GM19023 (cell line): ENCODE data around the gene GPR119.
"Not testable (repeated sequence)": the region's sequence is repeated elsewhere in the genome, so short reads cannot be mapped to it uniquely, and the experiment has no call there.

Experiments
- ATAC-seq: cut with Tn5 transposase; IDR thresholded peaks from one replicate; pipeline ENCODE4 v1.9.1; 2021; ENCODE audit warnings: mild to moderate bottlenecking, moderate library complexity; ENCODE audit not compliant: unreplicated experiment

The GPR119 gene

GRCh38 chrX:130385520-130385919 lies at the start of gene GPR119:
Gene GPR119 (minus strand): TSS chrX:130385674. CDS start chrX:130385447, 227 bp downstream.
- ATAC-seq, result no peak

- not testable (repeated sequence) for ATAC-seq
Observed at GRCh38 chrX:130429236-130429635, 43.8 kb upstream of the GPR119 start.

DNA sequence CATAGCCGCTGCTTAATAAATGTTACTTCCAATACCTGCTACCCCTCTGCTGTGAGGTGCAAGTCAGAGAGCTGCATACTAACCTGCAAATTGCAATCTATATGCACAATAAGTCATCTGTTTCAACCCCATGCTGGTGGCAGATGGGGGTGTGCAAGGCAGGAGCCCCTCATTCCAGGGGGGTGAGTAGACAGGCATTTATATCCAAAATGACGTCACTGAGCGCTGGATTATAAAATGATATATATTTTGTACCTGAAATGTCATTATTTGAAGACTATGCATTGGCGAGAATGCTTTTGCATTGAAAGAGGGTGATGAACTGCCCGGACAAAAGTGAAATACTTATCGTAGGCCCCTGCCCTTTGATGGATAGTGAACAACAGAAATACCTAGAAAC lies 41.1 kb upstream of the GPR119 start:
- no peak for ATAC-seq

- ATAC-seq, result no peak
Observed at GRCh38 chrX:130419263-130419662, 33.8 kb upstream of the GPR119 start.

GRCh38 chrX:130418740-130419139 lies 33.3 kb upstream of the GPR119 start:
- no peak for ATAC-seq

DNA sequence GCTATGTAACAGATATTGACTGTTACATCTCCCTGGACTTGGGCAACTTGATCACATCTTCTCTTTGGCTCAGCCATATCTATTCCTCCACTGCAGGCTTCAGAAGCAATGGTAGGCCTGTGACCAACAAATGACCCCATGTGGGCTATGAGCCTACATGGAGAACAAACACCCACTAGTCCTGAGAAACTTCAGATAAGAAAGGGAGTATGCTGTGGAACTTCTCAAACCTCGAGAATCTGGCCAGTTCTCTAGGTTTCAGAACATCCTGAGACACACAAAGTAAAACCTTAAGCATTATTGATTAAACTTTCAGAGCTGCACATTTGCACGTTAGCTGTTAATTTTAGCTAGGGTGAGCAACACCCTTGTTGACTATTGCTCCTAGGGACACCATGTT lies 32.6 kb upstream of the GPR119 start:
- ATAC-seq, result no peak

GRCh38 chrX:130416785-130417184 lies 31.3 kb upstream of the GPR119 start:
- ATAC-seq, result no peak

- no peak for ATAC-seq
Observed at GRCh38 chrX:130415201-130415600, 29.7 kb upstream of the GPR119 start.

DNA sequence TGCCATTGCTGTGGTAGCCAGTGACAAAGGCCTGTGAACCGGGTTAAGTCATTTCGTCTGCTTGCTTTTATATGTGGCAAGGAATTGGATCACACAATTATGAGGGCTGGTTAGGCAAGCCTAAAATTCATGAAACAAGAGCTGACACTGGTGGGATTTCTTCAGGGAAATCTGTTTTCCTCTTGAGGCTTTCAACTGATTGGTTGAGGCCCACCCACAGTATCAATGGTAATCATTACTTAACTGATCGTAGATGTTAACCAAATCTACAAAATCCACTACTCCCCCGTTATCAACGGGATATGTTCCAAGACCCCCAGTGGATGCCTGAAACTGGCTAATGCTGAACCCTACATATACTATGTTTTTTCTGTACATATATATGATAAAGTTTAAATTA lies 29.3 kb upstream of the GPR119 start:
- no peak for ATAC-seq

- no peak for ATAC-seq
Observed at GRCh38 chrX:130413415-130413814, 27.9 kb upstream of the GPR119 start.

DNA sequence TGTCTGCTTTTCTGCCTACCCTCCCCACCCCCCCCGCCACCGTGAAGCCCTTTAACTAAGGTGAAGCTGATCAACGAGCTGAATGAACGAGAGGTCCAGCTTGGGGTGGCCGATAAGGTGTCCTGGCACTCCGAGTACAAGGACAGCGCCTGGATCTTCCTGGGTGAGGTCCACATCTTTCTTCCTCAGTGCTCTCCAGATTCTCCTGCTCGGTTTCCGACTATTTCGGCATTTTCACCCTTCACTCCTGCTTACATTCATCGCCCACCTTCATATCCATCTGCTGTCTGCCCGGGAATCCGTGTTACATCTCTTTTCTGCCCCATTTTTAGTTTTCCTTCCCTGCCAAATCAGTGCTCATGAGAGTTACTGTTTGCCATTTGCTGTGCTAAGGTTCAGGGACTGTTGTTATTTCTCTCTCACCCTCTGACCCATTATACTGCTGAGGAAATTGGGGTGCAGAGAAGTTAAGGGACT lies 16.8 kb upstream of the GPR119 start:
- no peak for ATAC-seq

DNA sequence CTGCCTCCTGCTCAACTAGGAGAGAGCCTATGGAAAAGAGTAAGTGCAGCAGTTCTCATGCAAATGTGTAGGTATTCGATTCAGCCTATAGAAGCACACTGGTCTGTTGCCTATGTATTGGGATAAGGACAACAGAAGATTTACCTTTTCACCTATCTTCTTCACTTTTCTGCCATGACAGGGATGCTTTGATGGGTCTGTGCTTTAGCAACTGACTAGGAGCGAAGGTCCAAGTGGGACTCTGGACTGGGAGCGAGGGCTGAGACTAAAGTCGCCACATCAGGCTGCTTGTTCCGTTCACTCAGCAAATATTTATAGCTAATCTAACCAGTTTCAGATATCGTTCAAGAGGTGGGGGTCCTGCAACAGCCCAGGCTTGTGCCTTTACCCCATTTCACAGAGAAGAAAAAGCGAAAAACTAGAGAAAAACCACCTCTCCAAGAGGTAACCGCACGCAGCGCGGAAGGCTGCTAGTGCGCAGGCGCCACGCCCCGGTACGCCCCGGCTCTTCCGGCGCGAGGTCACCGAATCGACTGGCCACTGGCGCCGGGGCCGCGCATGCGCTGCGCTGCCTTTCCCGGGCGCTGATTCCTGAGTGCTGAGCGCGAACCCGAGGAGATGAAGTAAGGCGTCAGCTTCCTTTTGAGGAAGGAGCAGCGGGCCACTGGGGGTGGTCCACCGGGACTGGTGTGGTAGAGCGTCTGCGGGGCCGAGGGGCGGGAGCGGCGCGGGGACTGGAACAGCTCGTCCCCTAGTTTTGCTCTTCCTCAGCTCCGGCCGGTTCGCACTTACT lies 16.1 kb upstream of the GPR119 start, which contains the start of gene RBMX2:
TSS of gene RBMX2 (plus strand) at position 573 of the 793 bp plus-strand sequence. CDS start at position 619, 46 bp downstream.
- ATAC-seq, result peak; percentile 94

- ATAC-seq, result no peak
Observed at GRCh38 chrX:130395341-130395740, 9.9 kb upstream of the GPR119 start.

- no peak for ATAC-seq
Observed at GRCh38 chrX:130393451-130394074, 8.1 kb upstream of the GPR119 start.

- no peak for ATAC-seq
Observed at GRCh38 chrX:130386408-130386808, 934 bp upstream of the GPR119 start.

GRCh38 chrX:130378024-130378669 lies 7.3 kb downstream of the GPR119 start:
- ATAC-seq, result no peak

- ATAC-seq, result no peak
Observed at GRCh38 chrX:130376077-130376476, 9.4 kb downstream of the GPR119 start.

- ATAC-seq, result not testable (repeated sequence)
Observed at GRCh38 chrX:130352050-130352449, 33.4 kb downstream of the GPR119 start.

DNA sequence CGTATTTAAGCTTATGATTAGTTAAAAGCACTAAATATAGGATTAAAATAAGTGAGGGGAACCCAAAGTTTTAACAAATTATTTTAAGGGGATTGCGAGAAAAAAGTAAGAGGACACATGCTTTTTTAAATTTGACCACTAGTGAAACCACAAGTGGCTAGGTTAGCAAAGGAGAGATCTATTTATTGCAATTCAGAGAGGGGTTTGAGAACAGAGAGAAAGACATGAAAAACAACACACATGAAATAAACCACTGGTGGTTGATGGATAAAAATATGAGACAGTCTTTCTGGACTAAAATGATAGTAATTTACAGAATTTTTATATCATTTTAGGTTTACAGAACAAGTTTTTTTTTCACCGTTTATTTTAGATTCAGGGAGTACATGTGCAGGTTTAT lies 33.9 kb downstream of the GPR119 start:
- no peak for ATAC-seq

- no peak for ATAC-seq
Observed at GRCh38 chrX:130347321-130347720, 38.2 kb downstream of the GPR119 start.

GRCh38 chrX:130343411-130343810 lies 42.1 kb downstream of the GPR119 start:
- ATAC-seq, result no peak

GRCh38 chrX:130340271-130340670 lies 45.2 kb downstream of the GPR119 start:
- ATAC-seq, result peak; percentile 9
